Suprapubic skin (tissue), 4 donors: ENCODE data around the gene NR1I2. TPM values are rescaled to one million over a fixed set of nuclear protein-coding genes. Genes with fewer than 3 reads are reported as not detected.

ENCODE experiments used
- DNase-seq, 2 donors: peaks; one replicate each; pipeline ENCODE4 v3.0.0-alpha.2; 2019; ENCODE audit warnings: low spot score in 2 of 2
- H3K27ac ChIP-seq: fragments of 200-600 bp; sonication (generic); one replicate; pipeline ENCODE4 v1.5.1; 2019
- H3K27me3 ChIP-seq: fragments of 200-600 bp; sonication (generic); one replicate; pipeline ENCODE4 v1.5.1; 2019
- H3K36me3 ChIP-seq: fragments of 200-600 bp; sonication (generic); one replicate; pipeline ENCODE4 v1.5.1; 2019
- H3K4me1 ChIP-seq: fragments of 200-600 bp; sonication (generic); one replicate; pipeline ENCODE4 v1.5.1; 2019
- H3K4me3 ChIP-seq: fragments of 200-600 bp; sonication (generic); one replicate; pipeline ENCODE4 v1.5.1; 2019; ENCODE audit warnings: mild to moderate bottlenecking
- H3K9me3 ChIP-seq: fragments of 200-600 bp; sonication (generic); one replicate; pipeline ENCODE4 v1.5.1; 2019
- EP300 ChIP-seq: sonication (generic); formaldehyde crosslinking; IDR thresholded peaks from one replicate; pipeline ENCODE4 v1.6.1; 2017; ENCODE audit warnings: antibody characterized with exemption
- POLR2A ChIP-seq, 2 donors: fragments of 450-650 bp; IDR thresholded peaks; one replicate each; pipeline ENCODE4 v1.6.1; 2017; ENCODE audit warnings: antibody characterized with exemption in 2 of 2, mild to moderate bottlenecking in 2 of 2, moderate library complexity in 2 of 2
- POLR2AphosphoS5 ChIP-seq, 3 donors: sonication (generic); formaldehyde crosslinking; IDR thresholded peaks; one replicate each; pipeline ENCODE4 v1.6.1; 2017; ENCODE audit warnings: antibody characterized with exemption in 3 of 3
- WGBS: methylation state at CpG from one replicate; pipeline ENCODE4 v1.1.5; 2018; 5-methylcytosine and 5-hydroxymethylcytosine counted together
- total RNA-seq, 4 donors: library from RNA; depleted of rRNA; stranded (reverse); fragments of >200 nt; gene quantifications; one replicate each; pipeline ENCODE4 v1.1.0, GENCODE V29; 2016
- TF ChIP-seq, protein P1 (sequence below), 2 donors: fragments of 200-600 bp in 1 of 2; fragments of 450-650 bp in 1 of 2; sonication (generic) in 1 of 2; IDR thresholded peaks; one replicate each; pipeline ENCODE4 v1.5.1; 2016 to 2019; ENCODE audit warnings: antibody characterized with exemption in 2 of 2, mild to moderate bottlenecking in 1 of 2, moderate library complexity in 1 of 2

Gene NR1I2
- total RNA-seq, 4 donors from 2014 or later = not detected

DNA sequence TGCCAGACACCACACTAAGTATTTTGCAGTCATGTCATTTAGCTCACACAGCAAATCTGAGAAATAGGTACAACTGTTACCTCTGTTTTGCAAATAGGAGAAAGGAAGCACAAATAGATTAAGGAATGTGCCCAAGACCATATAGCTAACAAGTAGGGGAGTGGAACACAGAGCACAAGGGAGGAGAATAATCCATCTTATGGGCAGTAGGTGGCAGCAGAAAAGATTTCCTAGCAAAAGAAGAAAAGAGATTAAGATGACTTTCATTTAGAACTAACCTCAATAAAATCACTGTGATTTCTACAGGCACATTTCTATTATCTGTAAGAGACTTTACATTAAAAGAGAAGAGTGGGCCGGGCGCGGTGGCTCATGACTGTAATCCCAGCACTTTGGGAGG is 49.1 kb downstream of the NR1I2 start:
- Histone ChIP-seq H3K36me3 (peaks cover 10% of the 10 kb centered on the region), H3K27ac (no peak overlapping the region), H3K4me1 (no peaks in the 10 kb centered on the region), H3K4me3 (no peak overlapping the region), H3K27me3 (no peaks in the 10 kb centered on the region), H3K9me3 (no peaks in the 10 kb centered on the region)
- DNase-seq = no peak
- WGBS = 95% methylated on average over 3 of the region's 3 CpGs
- TF ChIP-seq POLR2A (IDR thresholded peaks at IDR 0.05) (no peak), POLR2AphosphoS5 (IDR thresholded peaks at IDR 0.05) (no peak), EP300 (no peak)
- TF ChIP-seq, protein P1, sequence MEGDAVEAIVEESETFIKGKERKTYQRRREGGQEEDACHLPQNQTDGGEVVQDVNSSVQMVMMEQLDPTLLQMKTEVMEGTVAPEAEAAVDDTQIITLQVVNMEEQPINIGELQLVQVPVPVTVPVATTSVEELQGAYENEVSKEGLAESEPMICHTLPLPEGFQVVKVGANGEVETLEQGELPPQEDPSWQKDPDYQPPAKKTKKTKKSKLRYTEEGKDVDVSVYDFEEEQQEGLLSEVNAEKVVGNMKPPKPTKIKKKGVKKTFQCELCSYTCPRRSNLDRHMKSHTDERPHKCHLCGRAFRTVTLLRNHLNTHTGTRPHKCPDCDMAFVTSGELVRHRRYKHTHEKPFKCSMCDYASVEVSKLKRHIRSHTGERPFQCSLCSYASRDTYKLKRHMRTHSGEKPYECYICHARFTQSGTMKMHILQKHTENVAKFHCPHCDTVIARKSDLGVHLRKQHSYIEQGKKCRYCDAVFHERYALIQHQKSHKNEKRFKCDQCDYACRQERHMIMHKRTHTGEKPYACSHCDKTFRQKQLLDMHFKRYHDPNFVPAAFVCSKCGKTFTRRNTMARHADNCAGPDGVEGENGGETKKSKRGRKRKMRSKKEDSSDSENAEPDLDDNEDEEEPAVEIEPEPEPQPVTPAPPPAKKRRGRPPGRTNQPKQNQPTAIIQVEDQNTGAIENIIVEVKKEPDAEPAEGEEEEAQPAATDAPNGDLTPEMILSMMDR (IDR thresholded peaks at IDR 0.05) = no peak

- WGBS = 33% methylated on average over 1 of the region's 1 CpG
- no peak overlapping the region for H3K27ac ChIP-seq
- no peak overlapping the region for H3K4me3 ChIP-seq
- peaks cover 6% of the 10 kb centered on the region for H3K36me3 ChIP-seq
- TF ChIP-seq POLR2A (IDR thresholded peaks at IDR 0.05) (no peak), POLR2AphosphoS5 (IDR thresholded peaks at IDR 0.05) (no peak), EP300 (no peak)
- TF ChIP-seq, protein P1 (IDR thresholded peaks at IDR 0.05) = no peak
- no peaks in the 10 kb centered on the region for H3K4me1 ChIP-seq
- H3K27me3 ChIP-seq = no peaks in the 10 kb centered on the region
- DNase-seq = no peak
- no peaks in the 10 kb centered on the region for H3K9me3 ChIP-seq
Observed at GRCh38 chr3:119831941-119832371, 50.1 kb downstream of the NR1I2 start.

DNA sequence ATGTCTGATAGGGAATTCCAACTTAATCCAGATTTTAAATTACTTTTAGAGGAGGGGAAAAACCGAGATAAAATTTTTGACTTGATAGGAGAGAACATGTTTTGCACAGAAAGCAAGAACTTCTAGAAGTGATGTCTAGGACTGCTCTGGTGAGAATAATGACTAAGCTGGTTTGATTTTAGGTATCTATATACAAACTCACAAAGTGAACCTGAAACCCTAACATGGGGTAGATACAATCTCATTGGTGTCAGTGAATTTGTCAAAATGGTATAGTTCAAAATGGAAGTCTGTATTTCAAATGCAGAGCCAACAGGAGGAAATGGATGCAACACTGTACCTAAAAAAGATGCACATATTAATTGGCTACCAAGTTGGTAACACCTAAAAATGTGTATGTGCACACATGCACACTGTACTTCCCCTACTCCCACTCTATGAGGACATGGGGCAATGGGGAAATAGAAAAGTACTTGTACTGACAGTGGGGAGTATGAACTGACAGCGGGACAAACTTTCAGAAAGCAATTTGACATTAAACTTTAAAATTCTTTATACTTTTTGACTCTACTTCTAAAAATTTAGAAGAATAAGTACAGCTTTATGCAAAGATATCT is 53.0 kb downstream of the NR1I2 start:
- WGBS = 92% methylated on average over 2 of the region's 2 CpGs
- no peak for DNase-seq
- H3K36me3 ChIP-seq = peaks cover 6% of the 10 kb centered on the region
- no peaks in the 10 kb centered on the region for H3K4me1 ChIP-seq
- H3K27me3 ChIP-seq = no peaks in the 10 kb centered on the region
- no peak overlapping the region for H3K4me3 ChIP-seq
- TF ChIP-seq, protein P1 (IDR thresholded peaks at IDR 0.05) = no peak
- TF ChIP-seq EP300 (no peak), POLR2A (IDR thresholded peaks at IDR 0.05) (no peak), POLR2AphosphoS5 (IDR thresholded peaks at IDR 0.05) (no peak)
- no peak overlapping the region for H3K27ac ChIP-seq
- no peaks in the 10 kb centered on the region for H3K9me3 ChIP-seq

DNA sequence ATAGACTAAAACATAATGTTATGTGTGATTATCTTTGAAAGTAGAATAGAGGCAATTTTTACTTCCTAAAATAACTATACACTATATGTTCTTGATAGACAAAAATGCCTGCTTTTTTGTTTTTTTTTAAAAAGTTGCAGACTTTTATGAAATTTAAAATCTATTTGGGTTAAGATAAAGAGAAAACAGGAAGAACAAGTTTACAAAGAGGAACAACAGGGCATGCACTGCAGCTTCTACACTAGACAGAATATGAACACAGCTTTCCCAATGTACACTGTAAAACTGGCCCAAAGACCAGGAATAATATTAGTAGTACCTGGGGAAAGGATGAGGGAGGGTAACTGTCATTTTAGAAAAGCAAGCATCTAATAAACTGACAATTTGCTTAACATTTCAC is 53.7 kb downstream of the NR1I2 start:
- H3K4me3 ChIP-seq = no peak overlapping the region
- peaks cover 6% of the 10 kb centered on the region for H3K36me3 ChIP-seq
- H3K27me3 ChIP-seq = no peaks in the 10 kb centered on the region
- no peaks in the 10 kb centered on the region for H3K9me3 ChIP-seq
- TF ChIP-seq POLR2AphosphoS5 (IDR thresholded peaks at IDR 0.05) = no peak
- no peak for TF ChIP-seq EP300
- TF ChIP-seq POLR2A (IDR thresholded peaks at IDR 0.05) = no peak
- TF ChIP-seq, protein P1 (IDR thresholded peaks at IDR 0.05) = no peak
- no peak for DNase-seq
- H3K4me1 ChIP-seq = no peaks in the 10 kb centered on the region
- H3K27ac ChIP-seq = no peak overlapping the region

- Histone ChIP-seq H3K4me1 (no peaks in the 10 kb centered on the region), H3K36me3 (peaks cover 10% of the 10 kb centered on the region), H3K9me3 (no peaks in the 10 kb centered on the region), H3K4me3 (no peak overlapping the region), H3K27me3 (no peaks in the 10 kb centered on the region), H3K27ac (no peak overlapping the region)
- TF ChIP-seq POLR2A (IDR thresholded peaks at IDR 0.05) = no peak
- TF ChIP-seq, protein P1 (IDR thresholded peaks at IDR 0.05) = no peak
- WGBS = 39% methylated on average over 2 of the region's 2 CpGs
- DNase-seq = no peak
Observed at GRCh38 chr3:119841808-119842471, 60.0 kb downstream of the NR1I2 start.
